GM21381 (cell line): ENCODE data around the gene NIT1.

Experiments
- ATAC-seq: cut with Tn5 transposase; IDR thresholded peaks from one replicate; pipeline ENCODE4 v1.9.1; 2021; ENCODE audit warnings: mild to moderate bottlenecking, moderate library complexity; ENCODE audit not compliant: unreplicated experiment

NIT1 gene

DNA sequence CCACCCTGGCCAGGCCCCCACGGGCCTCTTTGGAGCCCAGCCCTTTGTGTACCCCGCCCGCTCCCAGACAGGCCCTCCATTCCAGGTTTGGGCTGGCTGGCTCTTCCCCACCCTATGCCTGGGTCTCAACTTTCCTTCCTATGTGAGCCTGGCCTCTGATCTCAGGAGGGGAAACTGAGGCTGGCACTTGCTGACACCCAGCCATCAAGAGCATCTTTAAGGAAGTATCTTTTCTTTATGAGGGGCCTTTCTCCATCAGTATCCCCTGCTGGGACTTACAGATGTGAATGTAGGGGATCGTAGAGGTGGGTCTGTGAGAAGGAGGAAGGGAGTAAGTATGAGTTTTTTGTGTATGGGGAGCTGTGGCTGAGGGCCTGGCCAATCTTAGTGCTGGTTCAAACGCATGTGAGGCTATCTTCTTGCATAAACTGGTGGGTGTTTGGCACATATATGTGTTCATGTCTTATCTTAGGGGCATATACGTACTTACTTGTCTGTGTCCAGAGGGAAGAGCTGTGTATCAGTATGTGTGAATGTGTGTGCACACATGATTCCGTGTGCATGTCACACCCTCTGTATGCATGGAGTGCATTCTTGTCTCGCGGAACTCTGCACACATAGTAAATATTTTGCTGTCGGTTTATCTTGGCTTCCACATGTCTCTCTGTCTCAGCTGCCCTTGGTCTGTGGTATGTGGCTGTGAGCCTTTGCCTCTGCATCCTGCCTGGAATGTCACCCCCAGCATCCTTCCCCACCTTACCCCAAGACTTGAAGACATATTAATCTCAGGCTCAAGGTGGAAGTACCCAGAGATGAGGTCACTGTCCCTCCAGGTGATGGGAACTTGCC lies 33.9 kb upstream of the NIT1 start:
- ATAC-seq: no peak

DNA sequence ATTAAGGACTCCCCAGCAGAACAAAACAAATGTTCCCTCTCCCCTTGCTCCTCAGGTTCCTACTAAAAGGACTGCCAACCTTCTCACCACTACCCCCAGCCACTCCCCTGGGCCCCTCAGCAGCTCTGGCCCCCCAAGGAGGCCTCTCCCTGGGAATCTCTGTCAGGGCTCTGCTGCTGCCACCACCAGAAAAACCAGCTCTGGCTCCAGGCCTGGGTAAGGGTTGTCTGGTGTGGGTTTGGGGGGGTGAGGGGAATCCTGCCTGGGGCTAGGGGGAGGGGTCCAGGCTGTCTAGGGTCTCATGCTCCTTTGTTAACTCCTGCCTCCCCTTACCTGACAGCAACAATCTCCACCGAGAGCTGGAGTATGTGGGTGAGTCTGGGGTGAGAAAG lies 33.3 kb upstream of the NIT1 start:
- no peak for ATAC-seq

GRCh38 chr1:161085165-161085564 lies 32.7 kb upstream of the NIT1 start:
- ATAC-seq: no peak

- ATAC-seq: no peak
These were observed 31.4 kb upstream of the NIT1 start for GRCh38 chr1:161086457-161086856.

GRCh38 chr1:161088587-161089110 lies 29.3 kb upstream of the NIT1 start:
- no peak for ATAC-seq

- no peak for ATAC-seq
These were observed 28.5 kb upstream of the NIT1 start, which contains the start of gene NECTIN4 for GRCh38 chr1:161089251-161089924. Gene NECTIN4 (minus strand): TSS chr1:161089558. CDS start chr1:161089296, 262 bp downstream.

DNA sequence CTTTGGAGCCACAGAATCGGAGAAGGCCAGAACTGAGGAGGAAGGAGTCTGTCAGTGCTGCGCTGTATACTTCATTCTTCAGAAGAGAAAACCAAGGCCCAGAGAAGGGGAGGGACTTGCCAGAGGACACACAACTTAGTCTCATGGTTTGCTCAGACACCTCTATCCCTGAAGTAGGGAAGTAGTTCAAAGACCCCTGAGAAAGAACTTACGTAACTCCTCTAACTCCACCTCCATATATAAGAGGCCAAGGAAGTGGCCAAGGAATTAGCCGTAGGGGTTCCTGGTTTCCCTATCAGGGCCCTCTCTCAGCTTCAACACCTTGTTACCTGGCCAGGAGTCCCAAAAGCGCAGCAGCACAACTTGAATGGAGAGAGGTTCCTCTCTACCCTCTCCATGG lies 28.0 kb upstream of the NIT1 start:
- no peak for ATAC-seq

DNA sequence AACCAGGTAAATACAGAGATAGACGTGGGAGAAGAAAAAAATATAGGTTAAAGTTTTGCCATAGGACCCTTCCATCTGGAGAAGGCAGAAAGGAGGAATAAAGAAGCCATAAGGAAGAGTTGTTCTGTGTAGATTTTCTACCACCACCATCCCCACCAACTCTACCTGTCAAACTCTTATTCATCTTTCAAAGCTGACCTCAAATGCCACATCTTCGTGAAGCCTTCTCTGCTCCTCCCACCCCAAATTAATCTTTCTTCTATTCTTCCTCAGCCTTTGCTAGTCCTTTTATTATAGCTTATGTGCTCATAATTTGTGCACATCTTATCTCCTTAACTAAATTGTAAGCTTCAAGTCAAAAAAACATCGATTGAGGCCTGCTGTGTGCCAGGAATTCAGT lies 27.3 kb upstream of the NIT1 start:
- no peak for ATAC-seq

- no peak for ATAC-seq
These were observed 26.8 kb upstream of the NIT1 start for GRCh38 chr1:161091093-161091492.

DNA sequence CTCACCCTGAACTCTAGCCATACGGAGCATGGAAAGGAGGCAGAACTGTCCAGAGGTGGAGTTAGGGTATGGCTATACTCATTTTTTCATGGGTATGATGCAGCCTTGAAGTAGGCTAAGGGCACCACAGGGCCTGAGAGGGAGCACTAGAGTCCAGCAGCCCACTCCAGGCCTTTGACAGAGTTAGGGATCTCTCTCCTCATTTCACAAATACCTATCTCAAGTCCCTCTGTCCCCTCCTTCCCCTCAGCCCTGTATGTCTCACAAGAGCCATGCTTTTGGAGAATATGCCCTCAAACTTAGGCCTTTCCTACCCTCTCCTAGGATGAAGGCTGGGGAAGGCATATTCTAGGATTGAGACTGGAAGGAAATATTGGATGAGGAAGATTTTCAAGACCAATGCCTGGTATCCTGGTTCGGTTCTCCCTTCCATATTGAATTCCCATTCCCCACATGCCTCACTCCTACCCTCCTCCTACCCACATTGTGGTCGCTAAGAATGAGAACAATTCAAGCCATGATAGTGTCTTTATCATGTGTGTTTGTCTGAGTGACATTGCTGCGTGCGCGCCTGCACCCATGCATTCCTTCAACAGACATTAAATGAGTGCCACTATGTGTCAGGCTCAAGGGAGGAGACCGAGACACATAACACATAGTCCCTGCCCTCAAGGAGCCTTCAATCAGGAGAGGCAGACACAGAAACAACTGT lies 26.0 kb upstream of the NIT1 start:
- no peak for ATAC-seq

GRCh38 chr1:161092621-161093028 lies 25.3 kb upstream of the NIT1 start:
- no peak for ATAC-seq

DNA sequence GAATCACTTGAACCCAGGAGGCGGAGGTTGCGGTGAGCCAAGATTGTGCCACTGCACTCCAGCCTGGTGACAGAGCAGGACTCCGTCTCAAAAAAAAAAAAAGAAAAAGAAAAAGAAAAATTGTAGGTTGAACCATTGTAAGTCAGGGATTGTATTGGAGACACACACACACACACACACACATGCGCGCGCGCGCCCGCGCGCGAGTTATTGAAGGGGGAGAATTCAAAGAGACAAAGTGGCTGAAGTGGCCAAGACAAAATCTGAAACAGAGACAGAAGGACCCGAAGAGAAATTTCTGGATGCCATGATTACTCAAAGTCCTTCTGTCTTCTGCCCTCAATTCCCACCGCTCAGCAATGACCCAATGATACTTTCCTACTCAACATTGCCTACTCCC lies 23.4 kb upstream of the NIT1 start:
- no peak for ATAC-seq

GRCh38 chr1:161095230-161095629 lies 22.7 kb upstream of the NIT1 start:
- ATAC-seq: no peak

- ATAC-seq: peak; percentile 40
These were observed 21.9 kb upstream of the NIT1 start for GRCh38 chr1:161096015-161096414.

DNA sequence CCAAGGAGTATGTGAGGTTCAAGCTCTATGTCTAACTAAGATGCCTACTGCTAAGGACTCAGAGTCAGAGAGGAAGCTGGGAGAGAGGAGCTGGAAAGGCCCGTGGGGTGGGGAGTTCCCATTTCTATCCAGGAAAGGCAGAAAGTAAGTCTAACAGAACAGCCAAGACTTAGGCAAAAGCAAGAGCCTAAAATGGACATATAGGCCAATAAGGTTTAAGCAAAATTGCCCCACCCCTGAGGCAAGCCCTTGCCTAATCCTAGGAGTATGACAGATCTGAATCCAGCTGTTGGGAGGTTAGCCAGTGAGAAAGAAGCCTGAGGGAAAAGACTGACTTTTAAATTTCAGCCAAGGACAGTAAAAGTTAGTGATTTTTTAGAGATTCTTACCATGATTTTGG lies 21.4 kb upstream of the NIT1 start:
- no peak for ATAC-seq

GRCh38 chr1:161098210-161099068 lies 19.5 kb upstream of the NIT1 start, which contains the start of gene KLHDC9:
Gene KLHDC9 (plus strand): TSS chr1:161098361. CDS start chr1:161098536, 175 bp downstream.
- ATAC-seq: peak; percentile 71

DNA sequence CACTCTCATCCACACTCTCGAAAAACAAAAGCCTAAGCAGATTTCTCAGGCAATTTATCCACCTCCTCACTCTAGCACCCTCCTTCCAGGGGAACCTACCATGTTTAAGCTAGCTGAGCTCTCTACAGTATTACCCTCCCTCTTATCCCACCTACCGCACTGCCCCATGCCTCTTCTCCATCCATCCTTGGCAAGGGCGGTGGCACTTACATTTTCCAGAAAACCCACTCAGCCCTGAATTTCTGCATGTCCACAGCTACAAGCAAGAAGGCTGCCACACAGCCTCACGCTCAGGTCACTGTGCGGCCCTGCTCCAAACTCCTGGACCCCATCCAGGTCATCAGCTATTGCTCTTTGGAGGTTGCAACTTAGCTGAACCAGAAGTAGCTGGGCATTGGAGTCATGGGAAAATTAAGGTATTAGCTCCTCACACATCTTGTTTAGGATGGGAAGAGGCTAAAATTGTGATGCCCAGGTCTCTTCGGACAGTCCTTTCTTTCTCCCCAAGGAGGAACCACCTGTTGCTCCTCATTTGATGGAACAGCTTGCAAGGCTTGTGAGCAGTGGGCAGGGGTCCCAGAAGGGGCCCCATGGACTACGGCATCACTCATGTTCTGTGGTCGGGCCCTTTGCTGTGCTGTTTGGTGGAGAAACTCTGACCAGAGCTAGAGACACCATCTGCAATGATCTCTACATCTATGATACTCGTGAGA lies 18.7 kb upstream of the NIT1 start:
- ATAC-seq: no peak

DNA sequence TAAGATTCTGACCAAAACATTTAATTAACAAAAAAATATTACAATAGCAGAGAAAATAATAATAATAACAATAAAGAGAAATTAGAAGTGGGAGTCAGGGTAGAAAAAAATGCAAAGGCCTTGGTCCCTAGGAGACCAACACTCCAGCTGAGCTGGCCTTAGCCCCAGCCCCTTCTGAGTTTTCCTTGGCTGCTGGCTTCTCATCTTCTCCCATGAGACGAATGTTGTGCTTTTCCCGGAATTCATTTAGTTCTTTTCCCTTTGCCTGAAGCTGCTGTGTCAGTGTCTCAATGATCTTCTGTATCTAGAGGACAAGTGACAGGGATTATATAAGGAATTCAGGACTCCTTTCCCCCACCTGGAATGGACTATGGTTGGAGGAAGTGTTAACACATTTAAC lies 17.3 kb upstream of the NIT1 start:
- ATAC-seq: no peak

DNA sequence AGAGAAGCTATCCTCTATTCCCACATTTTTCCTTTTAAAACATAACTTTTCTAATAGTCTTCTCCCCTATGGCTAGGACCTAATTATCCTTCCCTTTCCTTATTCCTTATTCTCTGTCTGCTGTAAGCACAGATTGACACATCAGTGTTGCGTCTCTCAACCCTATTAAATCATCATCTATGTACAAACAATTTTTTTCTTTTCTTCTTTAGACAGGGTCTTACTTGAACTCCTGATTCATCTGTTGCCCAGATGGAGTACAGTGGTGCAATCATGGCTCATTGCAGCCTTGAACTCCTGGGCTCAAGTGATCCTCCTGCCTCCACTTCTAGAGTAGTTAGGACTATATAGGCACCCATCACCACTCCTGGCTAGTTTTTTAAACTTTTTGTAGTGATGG lies 11.5 kb upstream of the NIT1 start:
- no peak for ATAC-seq

DNA sequence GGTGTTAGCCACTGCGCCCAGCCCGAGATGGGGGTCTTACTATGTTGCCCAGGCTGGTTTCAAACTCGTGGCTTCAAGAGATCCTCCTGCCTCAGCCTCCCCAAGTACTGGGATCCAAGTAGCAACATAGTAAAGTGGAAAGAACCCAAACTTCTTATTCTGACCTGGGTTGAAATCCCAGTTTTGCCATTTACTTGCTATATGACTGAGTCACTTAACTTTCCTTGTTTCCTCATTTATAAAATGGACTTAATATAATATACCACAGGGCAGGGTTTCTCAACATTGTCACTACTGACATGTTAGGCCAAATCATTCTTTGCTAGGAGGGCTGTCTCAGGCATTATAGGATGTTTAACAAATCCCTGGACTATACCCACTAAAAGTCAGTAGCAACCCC lies 6.8 kb upstream of the NIT1 start:
- ATAC-seq: no peak
